SK-N-MC (cell line): ENCODE measurements around the gene CD6.

Source experiments
- EZH2 ChIP-seq: fragments of 200-600 bp; sonication (generic); IDR thresholded peaks from one replicate; pipeline ENCODE4 v1.6.1; 2017; ENCODE audit warnings: antibody characterized with exemption
- FOXP2 ChIP-seq: optimal IDR thresholded peaks from 2 replicates; pipeline ENCODE3; 2011; ENCODE audit warnings: mild to moderate bottlenecking, moderate library complexity; ENCODE audit not compliant: insufficient read depth; ENCODE audit errors: extremely low read length, control extremely low read depth
- POLR2AphosphoS5 ChIP-seq: IDR thresholded peaks from 2 replicates; pipeline ENCODE4 v1.6.1; 2012; ENCODE audit warnings: mild to moderate bottlenecking, low read depth, low read length, borderline replicate concordance

- TF ChIP-seq EZH2 = no peak
- TF ChIP-seq POLR2AphosphoS5 = no peak
- TF ChIP-seq FOXP2 = no peak
Measured at GRCh38 chr11:60989093-60989650, 17.7 kb downstream of the CD6 start.
